ENCODE measurements around the gene PDE8A. TPM values are rescaled to one million over a fixed set of nuclear protein-coding genes. Genes with fewer than 3 reads are reported as not detected.
A peak's percentile ranks its signal among the peaks of the same experiment; 100 is the strongest.

The PDE8A gene, protein sequence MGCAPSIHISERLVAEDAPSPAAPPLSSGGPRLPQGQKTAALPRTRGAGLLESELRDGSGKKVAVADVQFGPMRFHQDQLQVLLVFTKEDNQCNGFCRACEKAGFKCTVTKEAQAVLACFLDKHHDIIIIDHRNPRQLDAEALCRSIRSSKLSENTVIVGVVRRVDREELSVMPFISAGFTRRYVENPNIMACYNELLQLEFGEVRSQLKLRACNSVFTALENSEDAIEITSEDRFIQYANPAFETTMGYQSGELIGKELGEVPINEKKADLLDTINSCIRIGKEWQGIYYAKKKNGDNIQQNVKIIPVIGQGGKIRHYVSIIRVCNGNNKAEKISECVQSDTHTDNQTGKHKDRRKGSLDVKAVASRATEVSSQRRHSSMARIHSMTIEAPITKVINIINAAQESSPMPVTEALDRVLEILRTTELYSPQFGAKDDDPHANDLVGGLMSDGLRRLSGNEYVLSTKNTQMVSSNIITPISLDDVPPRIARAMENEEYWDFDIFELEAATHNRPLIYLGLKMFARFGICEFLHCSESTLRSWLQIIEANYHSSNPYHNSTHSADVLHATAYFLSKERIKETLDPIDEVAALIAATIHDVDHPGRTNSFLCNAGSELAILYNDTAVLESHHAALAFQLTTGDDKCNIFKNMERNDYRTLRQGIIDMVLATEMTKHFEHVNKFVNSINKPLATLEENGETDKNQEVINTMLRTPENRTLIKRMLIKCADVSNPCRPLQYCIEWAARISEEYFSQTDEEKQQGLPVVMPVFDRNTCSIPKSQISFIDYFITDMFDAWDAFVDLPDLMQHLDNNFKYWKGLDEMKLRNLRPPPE
- total RNA-seq (24.0 TPM), polyA plus RNA-seq (ENCODE audit: insufficient read depth in 1 of 8, insufficient read length in 8 of 8, low replicate concordance in 1 of 8) (10 to 100 TPM; 14.1 to 32.7 (median 23.1) TPM)
- long read RNA-seq, donor 1, partial matches to known transcripts, result 0 of 1 reads
- long read RNA-seq, donor 1, other reads (novel, unspliced or antisense), result 0 of 1 reads
- long read RNA-seq, donor 2, partial matches to known transcripts, result 0 of 1 reads
- long read RNA-seq, donor 2, other reads (novel, unspliced or antisense), result 0 of 1 reads
- long read RNA-seq, donor 3, partial matches to known transcripts, result 0 of 6 reads
- long read RNA-seq, donor 3, other reads (novel, unspliced or antisense), result 0 of 6 reads
- long read RNA-seq, donor 4, result 0 reads
- long read RNA-seq, donor 5, partial matches to known transcripts, result 0 of 3 reads
- long read RNA-seq, donor 5, other reads (novel, unspliced or antisense), result 0 of 3 reads
- long read RNA-seq, donor 6, partial matches to known transcripts, result 0 of 1 reads
- long read RNA-seq, donor 6, other reads (novel, unspliced or antisense), result 0 of 1 reads
- long read RNA-seq, donor 7, partial matches to known transcripts, result 0 of 1 reads
- long read RNA-seq, donor 7, other reads (novel, unspliced or antisense), result 0 of 1 reads
- long read RNA-seq, donor 8, partial matches to known transcripts, result 0 of 2 reads
- long read RNA-seq, donor 8, other reads (novel, unspliced or antisense), result 0 of 2 reads
- long read RNA-seq, donor 9, result 0 reads
- long read RNA-seq, donor 10, partial matches to known transcripts, result 14 of 16 reads
- long read RNA-seq, donor 10, other reads (novel, unspliced or antisense), result 0 of 16 reads
- long read RNA-seq, donor 11, partial matches to known transcripts, result 10 of 11 reads
- long read RNA-seq, donor 11, other reads (novel, unspliced or antisense), result 0 of 11 reads

DNA sequence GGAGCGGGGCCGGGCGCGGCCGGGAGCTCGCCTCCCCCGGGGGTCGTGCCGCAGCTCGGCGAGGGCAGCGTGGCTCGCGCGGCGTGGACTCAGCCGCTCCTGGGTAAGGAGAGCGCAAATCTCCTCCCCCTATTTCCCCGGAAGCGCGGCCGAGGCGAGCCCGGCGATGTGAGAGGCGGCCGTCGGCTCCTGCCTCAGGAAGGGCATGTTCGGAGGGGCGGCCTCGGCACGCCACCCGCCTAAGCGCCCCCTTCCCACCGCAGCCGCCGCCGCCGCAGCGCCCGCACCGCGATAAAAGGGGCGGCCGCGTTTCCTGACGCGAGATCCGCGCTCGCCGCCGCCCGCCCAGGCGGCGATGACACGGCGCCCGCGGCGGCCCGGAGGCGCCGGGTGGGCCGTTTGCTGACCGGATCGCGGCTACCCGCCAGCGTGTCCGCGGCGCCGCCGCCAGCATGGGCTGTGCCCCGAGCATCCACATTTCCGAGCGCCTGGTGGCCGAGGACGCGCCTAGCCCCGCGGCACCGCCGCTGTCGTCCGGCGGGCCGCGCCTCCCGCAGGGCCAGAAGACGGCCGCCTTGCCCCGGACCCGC lies at the start of gene PDE8A:
Gene PDE8A (plus strand): TSS at position 146 of the 590 bp plus-strand sequence. CDS start 307 bp downstream, at position 453.
- Histone ChIP-seq H3K4me1 (ENCODE audit: control insufficient read depth, insufficient read depth, low read length) (peaks cover 16% of the 10 kb centered on the region), H3K27ac (ENCODE audit: low read length) (peak within 1 kb of the TSS; percentile 97), H3K36me3 (ENCODE audit: control insufficient read depth, insufficient read depth, low read length) (no peaks in the 10 kb centered on the region), H3K9me3 (replicated peaks; ENCODE audit: control insufficient read depth, low read depth, low read length) (no peaks in the 10 kb centered on the region), H3K27me3 (ENCODE audit: control insufficient read depth, insufficient read depth, low read length) (peaks cover 5% of the 10 kb centered on the region), H3K4me3 (ENCODE audit: low read length) (peak within 1 kb of the TSS; percentile 90)
- DNase-seq, result no peak
- WGBS (ENCODE audit: insufficient coverage), result under 1% methylated on average over 89 of the region's 95 CpGs

DNA sequence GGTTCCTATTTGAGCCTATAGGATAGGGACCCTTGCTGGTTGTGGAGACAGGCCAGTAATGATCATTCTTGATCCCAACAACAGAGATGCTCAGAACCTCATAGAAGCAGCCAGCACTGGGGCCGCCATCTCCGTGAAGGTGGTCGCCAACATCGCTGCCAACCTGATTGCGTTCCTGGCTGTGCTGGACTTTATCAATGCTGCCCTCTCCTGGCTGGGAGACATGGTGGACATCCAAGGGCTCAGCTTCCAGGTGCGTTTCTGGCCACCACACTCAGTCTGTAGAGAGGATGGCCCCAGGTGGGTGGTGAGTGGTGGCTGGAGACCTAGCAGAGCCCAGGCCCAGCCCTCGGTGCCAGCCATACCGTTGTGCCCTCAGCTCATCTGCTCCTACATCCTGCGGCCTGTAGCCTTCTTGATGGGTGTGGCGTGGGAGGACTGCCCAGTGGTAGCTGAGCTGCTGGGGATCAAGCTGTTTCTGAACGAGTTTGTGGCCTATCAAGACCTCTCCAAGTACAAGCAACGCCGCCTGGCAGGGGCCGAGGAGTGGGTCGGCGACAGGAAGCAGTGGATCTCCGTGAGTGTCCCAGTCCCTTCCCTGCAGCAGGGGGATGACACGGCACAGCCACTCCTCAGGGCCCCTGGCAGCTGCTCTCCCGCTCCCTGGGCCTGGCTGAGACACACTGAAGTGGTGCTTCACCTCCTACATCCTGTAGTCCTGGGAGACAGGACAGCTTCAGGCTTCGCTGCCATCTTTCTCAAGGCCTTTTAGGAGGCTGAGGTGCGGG lies 46.5 kb upstream of the PDE8A start:
- DNase-seq, result no peak
- Histone ChIP-seq H3K9me3 (replicated peaks; ENCODE audit: control insufficient read depth, low read depth, low read length) (no peaks in the 10 kb centered on the region), H3K27me3 (ENCODE audit: control insufficient read depth, insufficient read depth, low read length) (no peaks in the 10 kb centered on the region), H3K4me1 (ENCODE audit: control insufficient read depth, insufficient read depth, low read length) (peaks cover 3% of the 10 kb centered on the region), H3K36me3 (ENCODE audit: control insufficient read depth, insufficient read depth, low read length) (no peaks in the 10 kb centered on the region), H3K27ac (ENCODE audit: low read length) (no peak overlapping the region), H3K4me3 (ENCODE audit: low read length) (no peak overlapping the region)
- WGBS (ENCODE audit: insufficient coverage), result 81% methylated on average over 13 of the region's 21 CpGs

DNA sequence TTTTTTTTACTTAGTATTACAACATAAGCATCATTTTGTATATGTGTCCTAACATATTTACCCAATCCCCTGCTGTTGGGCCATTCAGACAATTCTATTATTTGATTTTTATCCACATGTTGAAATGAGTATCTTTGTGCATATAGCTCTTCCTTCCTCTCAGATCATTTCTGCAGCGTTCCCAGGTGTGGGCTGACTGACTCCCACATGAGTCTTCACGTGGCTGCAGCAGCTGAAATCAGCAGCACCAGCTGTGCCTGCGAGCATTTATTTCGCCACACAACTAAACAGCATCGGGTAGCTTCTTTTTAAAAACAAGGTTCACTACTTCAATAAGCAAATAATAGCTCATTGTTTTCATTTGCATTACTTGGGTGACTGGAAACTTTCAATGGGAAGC lies 44.5 kb upstream of the PDE8A start:
- 0% methylated on average over 2 of the region's 5 CpGs for WGBS (ENCODE audit: insufficient coverage)
- Histone ChIP-seq H3K4me1 (ENCODE audit: control insufficient read depth, insufficient read depth, low read length) (no peaks in the 10 kb centered on the region), H3K27ac (ENCODE audit: low read length) (no peak overlapping the region), H3K9me3 (replicated peaks; ENCODE audit: control insufficient read depth, low read depth, low read length) (no peaks in the 10 kb centered on the region), H3K4me3 (ENCODE audit: low read length) (no peak overlapping the region), H3K36me3 (ENCODE audit: control insufficient read depth, insufficient read depth, low read length) (no peaks in the 10 kb centered on the region), H3K27me3 (ENCODE audit: control insufficient read depth, insufficient read depth, low read length) (no peaks in the 10 kb centered on the region)
- peak; percentile 34 for DNase-seq

DNA sequence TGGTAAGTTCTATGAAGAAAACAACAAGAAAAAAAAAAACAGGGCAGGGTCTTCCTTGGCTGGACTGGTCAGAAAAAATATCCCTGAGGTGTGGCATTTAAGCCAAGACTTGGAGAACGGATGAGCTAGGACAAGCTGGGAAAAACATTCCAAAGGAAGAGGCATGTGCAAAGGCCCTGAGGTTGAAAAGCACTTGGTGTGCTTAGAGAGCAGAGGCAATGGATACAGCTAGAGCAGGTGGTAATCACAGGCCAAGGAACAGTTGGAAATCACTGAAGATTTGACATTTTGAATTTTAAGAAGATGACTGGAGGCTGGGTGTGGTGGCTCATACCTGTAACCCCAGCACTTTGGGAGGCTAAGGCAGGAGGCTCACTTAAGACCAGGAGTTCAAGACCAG lies 42.9 kb upstream of the PDE8A start:
- Histone ChIP-seq H3K4me3 (ENCODE audit: low read length) (no peak overlapping the region), H3K9me3 (replicated peaks; ENCODE audit: control insufficient read depth, low read depth, low read length) (no peaks in the 10 kb centered on the region), H3K27ac (ENCODE audit: low read length) (no peak overlapping the region), H3K4me1 (ENCODE audit: control insufficient read depth, insufficient read depth, low read length) (peaks cover under 1% of the 10 kb centered on the region), H3K36me3 (ENCODE audit: control insufficient read depth, insufficient read depth, low read length) (no peaks in the 10 kb centered on the region), H3K27me3 (ENCODE audit: control insufficient read depth, insufficient read depth, low read length) (no peaks in the 10 kb centered on the region)
- DNase-seq, result no peak
- WGBS (ENCODE audit: insufficient coverage), result 79% methylated on average over 1 of the region's 1 CpG

DNA sequence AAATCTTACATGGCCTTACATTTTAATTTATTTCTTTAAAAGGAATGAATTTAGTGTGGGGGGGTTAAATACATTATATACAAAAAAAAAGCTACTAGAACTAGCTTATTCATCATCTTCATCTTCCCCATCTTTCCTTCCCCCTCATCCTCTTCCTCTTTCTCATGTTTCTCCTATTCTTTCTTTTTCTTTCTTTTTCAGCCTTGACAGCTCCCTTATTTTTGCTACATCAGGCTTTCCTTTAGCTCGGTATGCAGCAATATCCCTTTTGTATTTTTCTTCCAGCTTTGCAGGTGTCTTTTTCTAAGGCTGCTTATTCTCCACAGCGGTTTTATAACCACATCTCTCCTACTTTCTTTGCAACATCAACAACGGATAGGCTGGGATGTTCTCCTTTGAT lies 41.3 kb upstream of the PDE8A start:
- no peak for DNase-seq
- H3K36me3 ChIP-seq (ENCODE audit: control insufficient read depth, insufficient read depth, low read length), result no peaks in the 10 kb centered on the region
- H3K27me3 ChIP-seq (ENCODE audit: control insufficient read depth, insufficient read depth, low read length), result no peaks in the 10 kb centered on the region
- H3K9me3 ChIP-seq (replicated peaks; ENCODE audit: control insufficient read depth, low read depth, low read length), result no peaks in the 10 kb centered on the region
- WGBS (ENCODE audit: insufficient coverage), result 60% methylated on average over 1 of the region's 3 CpGs
- no peak overlapping the region for H3K4me3 ChIP-seq (ENCODE audit: low read length)
- H3K4me1 ChIP-seq (ENCODE audit: control insufficient read depth, insufficient read depth, low read length), result peaks cover 10% of the 10 kb centered on the region
- no peak overlapping the region for H3K27ac ChIP-seq (ENCODE audit: low read length)

DNA sequence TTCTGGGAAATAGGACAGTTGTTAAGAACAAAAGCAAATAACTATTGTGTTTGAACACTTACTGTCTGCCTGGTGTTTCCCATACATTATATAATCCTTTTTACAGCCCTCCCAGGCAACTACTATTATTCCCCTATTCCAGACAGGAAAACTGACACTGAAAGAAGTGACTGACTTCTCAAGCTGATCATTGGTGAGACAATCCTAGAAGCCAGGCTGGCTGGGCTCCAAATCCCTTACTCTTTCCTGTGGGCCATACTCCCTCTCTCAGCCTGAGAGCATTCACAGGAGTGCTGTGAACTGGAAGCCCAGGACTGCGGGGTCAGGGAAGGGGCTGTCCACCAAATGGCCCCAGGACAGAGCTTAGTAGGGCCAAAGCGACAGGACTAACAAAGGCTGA lies 39.2 kb upstream of the PDE8A start:
- Histone ChIP-seq H3K9me3 (replicated peaks; ENCODE audit: control insufficient read depth, low read depth, low read length) (no peaks in the 10 kb centered on the region), H3K27ac (ENCODE audit: low read length) (no peak overlapping the region), H3K4me1 (ENCODE audit: control insufficient read depth, insufficient read depth, low read length) (peaks cover 12% of the 10 kb centered on the region), H3K27me3 (ENCODE audit: control insufficient read depth, insufficient read depth, low read length) (no peaks in the 10 kb centered on the region), H3K4me3 (ENCODE audit: low read length) (no peak overlapping the region), H3K36me3 (ENCODE audit: control insufficient read depth, insufficient read depth, low read length) (no peaks in the 10 kb centered on the region)
- WGBS (ENCODE audit: insufficient coverage), result 92% methylated on average over 2 of the region's 2 CpGs
- DNase-seq, result no peak

DNA sequence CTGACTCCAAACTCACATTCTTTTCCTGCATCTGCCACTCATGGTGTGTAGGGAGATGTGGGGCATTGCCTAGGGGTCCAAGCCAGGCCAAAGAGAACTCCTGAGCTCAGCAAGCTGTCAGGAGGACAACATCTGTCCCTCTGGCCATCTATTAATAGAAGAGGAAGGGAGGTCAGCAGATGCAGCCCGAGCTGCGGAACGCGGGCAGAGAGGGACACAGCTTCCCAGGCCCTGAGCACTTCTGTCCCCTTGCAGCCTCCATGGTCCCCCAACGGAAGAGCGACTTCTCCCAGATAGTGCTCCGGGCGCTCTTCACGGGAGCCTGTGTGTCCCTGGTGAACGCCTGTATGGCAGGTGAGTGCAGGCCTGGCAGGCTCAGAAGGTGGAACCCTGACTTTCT lies 37.3 kb upstream of the PDE8A start:
- H3K9me3 ChIP-seq (replicated peaks; ENCODE audit: control insufficient read depth, low read depth, low read length), result no peaks in the 10 kb centered on the region
- no peak overlapping the region for H3K27ac ChIP-seq (ENCODE audit: low read length)
- peaks cover 12% of the 10 kb centered on the region for H3K4me1 ChIP-seq (ENCODE audit: control insufficient read depth, insufficient read depth, low read length)
- H3K4me3 ChIP-seq (ENCODE audit: low read length), result no peak overlapping the region
- no peaks in the 10 kb centered on the region for H3K36me3 ChIP-seq (ENCODE audit: control insufficient read depth, insufficient read depth, low read length)
- peak; percentile 53 for DNase-seq
- no peaks in the 10 kb centered on the region for H3K27me3 ChIP-seq (ENCODE audit: control insufficient read depth, insufficient read depth, low read length)
- 76% methylated on average over 10 of the region's 10 CpGs for WGBS (ENCODE audit: insufficient coverage)

DNA sequence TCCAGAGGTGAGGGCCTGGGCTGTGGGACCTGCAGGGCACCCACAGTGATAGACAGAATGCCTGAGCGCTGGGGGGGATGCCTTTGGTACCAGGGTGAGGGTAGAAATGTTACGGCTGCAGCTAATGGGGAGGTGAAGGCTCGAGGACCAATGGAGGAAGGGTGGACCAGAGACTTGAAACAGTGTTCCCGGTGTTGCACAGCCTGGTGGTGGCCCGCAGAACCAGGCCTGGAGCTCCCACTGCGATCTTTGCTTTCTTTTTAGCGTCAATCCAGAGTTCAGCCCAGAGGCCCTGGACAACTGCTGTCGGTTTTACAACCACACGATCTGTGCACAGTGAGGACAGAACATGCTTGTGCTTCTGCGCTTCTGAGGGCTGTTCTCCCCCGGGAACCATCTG lies 36.8 kb upstream of the PDE8A start:
- no peak for DNase-seq
- Histone ChIP-seq H3K27me3 (ENCODE audit: control insufficient read depth, insufficient read depth, low read length) (no peaks in the 10 kb centered on the region), H3K4me3 (ENCODE audit: low read length) (no peak overlapping the region), H3K9me3 (replicated peaks; ENCODE audit: control insufficient read depth, low read depth, low read length) (no peaks in the 10 kb centered on the region), H3K27ac (ENCODE audit: low read length) (no peak overlapping the region), H3K36me3 (ENCODE audit: control insufficient read depth, insufficient read depth, low read length) (no peaks in the 10 kb centered on the region), H3K4me1 (ENCODE audit: control insufficient read depth, insufficient read depth, low read length) (peaks cover 12% of the 10 kb centered on the region)
- WGBS (ENCODE audit: insufficient coverage), result 73% methylated on average over 10 of the region's 11 CpGs
